HepG2 (cell line): Measurements from ENCODE around the gene GPS2. TPM values are rescaled to one million over a fixed set of nuclear protein-coding genes. Genes with fewer than 3 reads are reported as not detected.

ENCODE experiments used
- JUND ChIP-seq: sonication (generic); formaldehyde crosslinking; IDR thresholded peaks from 2 replicates; pipeline ENCODE4 v1.8.0; 2022; ENCODE audit warnings: mild to moderate bottlenecking, missing genetic modification reagents
- MEIS1 ChIP-seq: sonication (generic); formaldehyde crosslinking; IDR thresholded peaks from 2 replicates; pipeline ENCODE4 v1.9.0; 2021; ENCODE audit warnings: mild to moderate bottlenecking, missing genetic modification reagents, moderate library complexity, borderline replicate concordance
- NFYC ChIP-seq: IDR thresholded peaks from 2 replicates; pipeline ENCODE4 v1.6.1; 2016; ENCODE audit warnings: missing genetic modification reagents, missing compliant biosample characterization
- RFX5 ChIP-seq: IDR thresholded peaks from 2 replicates; pipeline ENCODE4 v1.6.1; 2011; ENCODE audit warnings: low read depth, low read length, improper control_type of control experiment
- TAF15 ChIP-seq: fragments of 200-400 bp; formaldehyde crosslinking; IDR thresholded peaks from one replicate; pipeline ENCODE4 v1.6.1; 2018; ENCODE audit warnings: mild to moderate bottlenecking, low read depth, low read length; ENCODE audit not compliant: poor library complexity, severe bottlenecking
- ZFP90 ChIP-seq: sonication (generic); formaldehyde crosslinking; IDR thresholded peaks from 2 replicates; pipeline ENCODE4 v1.8.0; 2022; ENCODE audit warnings: missing genetic modification reagents, mild to moderate bottlenecking, inconsistent platforms, borderline replicate concordance
- ZNF670 ChIP-seq: sonication (generic); formaldehyde crosslinking; IDR thresholded peaks from 2 replicates; pipeline ENCODE4 v1.8.0; 2022; ENCODE audit warnings: mild to moderate bottlenecking, missing genetic modification reagents, borderline replicate concordance
- ZNF709 ChIP-seq: sonication (generic); formaldehyde crosslinking; IDR thresholded peaks from 2 replicates; pipeline ENCODE4 v1.5.0; 2020; ENCODE audit warnings: mild to moderate bottlenecking, missing genetic modification reagents
- ZNF816 ChIP-seq: sonication (generic); formaldehyde crosslinking; IDR thresholded peaks from 2 replicates; pipeline ENCODE4 v1.8.0; 2022; ENCODE audit warnings: missing genetic modification reagents, mild to moderate bottlenecking, borderline replicate concordance
- polyA plus RNA-seq, 8 experiments: library from polyadenylated mRNA; depleted of rRNA in 3 of 8; stranded (reverse) in 7 of 8; unstranded in 1 of 8; fragments of >200 nt; fragmentation: Illumina TruSeq in 4 of 8; extraction: Trizol in 4 of 8; gene quantifications; 2 replicates each; pipeline versions ENCODE4 v1.2.1 to v1.2.3, GENCODE V29; 2011 to 2016; ENCODE audit warnings: low read depth in 4 of 8, missing spikeins in 1 of 8, mixed read lengths in 1 of 8; ENCODE audit not compliant: insufficient read depth in 1 of 8
- total RNA-seq, 5 experiments: library from RNA; depleted of rRNA; stranded (reverse); fragments of >200 nt; fragmentation: Illumina TruSeq; extraction: Trizol; gene quantifications; 2 replicates each; pipeline ENCODE4 v1.2.3, GENCODE V29; 2016; ENCODE audit warnings: low read depth in 1 of 5
- TF ChIP-seq, protein P1 (sequence below): sonication (generic); formaldehyde crosslinking; IDR thresholded peaks from 2 replicates; pipeline ENCODE4 v1.4.0; 2020; ENCODE audit warnings: missing genetic modification reagents
- TF ChIP-seq, protein P2 (sequence below): sonication (generic); formaldehyde crosslinking; IDR thresholded peaks from 2 replicates; pipeline ENCODE4 v1.8.0; 2022; ENCODE audit warnings: mild to moderate bottlenecking, missing genetic modification reagents
- TF ChIP-seq, protein P3 (sequence below): sonication (generic); formaldehyde crosslinking; IDR thresholded peaks from 2 replicates; pipeline ENCODE4 v1.4.0; 2020; ENCODE audit warnings: mild to moderate bottlenecking, missing genetic modification reagents, borderline replicate concordance
- TF ChIP-seq, protein P4 (sequence below): sonication (generic); formaldehyde crosslinking; IDR thresholded peaks from 2 replicates; pipeline ENCODE4 v1.8.0; 2022; ENCODE audit warnings: mild to moderate bottlenecking, missing genetic modification reagents; ENCODE audit not compliant: insufficient replicate concordance
- TF ChIP-seq, protein P5 (sequence below): sonication (generic); formaldehyde crosslinking; IDR thresholded peaks from 2 replicates; pipeline ENCODE4 v1.5.0; 2020; ENCODE audit warnings: mild to moderate bottlenecking, missing genetic modification reagents
- TF ChIP-seq, protein P6 (sequence below): sonication (generic); formaldehyde crosslinking; IDR thresholded peaks from 2 replicates; pipeline ENCODE4 v1.4.0; 2020; ENCODE audit warnings: missing genetic modification reagents

The GPS2 gene
- total and polyA plus RNA-seq, 2 of the 13 experiments (the other 11 are each of a cell fraction or from before 2014, with no cell fraction given) = 58.0 to 59.4 TPM

DNA sequence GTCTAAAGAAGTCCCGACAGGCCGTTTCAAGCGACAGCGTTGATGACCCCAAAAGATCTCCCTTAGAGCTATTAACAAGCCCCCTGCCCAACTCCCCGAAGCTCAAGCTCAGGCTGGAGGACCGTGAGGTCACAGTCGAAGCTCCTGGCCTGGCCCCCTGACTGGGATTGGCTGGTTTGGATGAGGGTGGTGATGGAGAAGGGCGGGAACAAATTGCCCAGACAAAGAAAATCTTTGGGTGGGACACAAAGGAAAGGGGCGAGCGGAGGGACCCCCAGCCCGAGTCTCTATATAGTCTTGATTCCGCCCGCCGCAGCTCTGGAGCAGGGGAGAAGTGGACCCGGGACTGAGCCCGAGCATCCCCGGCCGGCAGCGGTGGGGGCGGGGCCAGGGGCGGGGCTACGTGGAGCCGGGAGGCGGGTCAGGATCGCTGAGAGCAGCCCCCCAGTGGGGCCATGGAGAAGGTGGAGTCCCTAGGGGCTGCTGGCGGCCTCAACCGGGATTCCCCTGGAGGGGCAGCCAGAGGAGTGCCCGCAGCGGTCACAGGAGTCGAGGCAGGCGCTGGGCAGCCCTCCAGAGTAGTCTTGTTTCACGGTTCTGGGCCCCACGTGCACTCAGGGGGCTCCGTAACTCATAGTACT, 15.0 kb upstream of the GPS2 start (continued):
- TF ChIP-seq ZFP90 = 0 out of 2 replicates have a peak, but pooled peaks have one; percentile 2
- TF ChIP-seq JUND = no peak
- TF ChIP-seq, protein P1, sequence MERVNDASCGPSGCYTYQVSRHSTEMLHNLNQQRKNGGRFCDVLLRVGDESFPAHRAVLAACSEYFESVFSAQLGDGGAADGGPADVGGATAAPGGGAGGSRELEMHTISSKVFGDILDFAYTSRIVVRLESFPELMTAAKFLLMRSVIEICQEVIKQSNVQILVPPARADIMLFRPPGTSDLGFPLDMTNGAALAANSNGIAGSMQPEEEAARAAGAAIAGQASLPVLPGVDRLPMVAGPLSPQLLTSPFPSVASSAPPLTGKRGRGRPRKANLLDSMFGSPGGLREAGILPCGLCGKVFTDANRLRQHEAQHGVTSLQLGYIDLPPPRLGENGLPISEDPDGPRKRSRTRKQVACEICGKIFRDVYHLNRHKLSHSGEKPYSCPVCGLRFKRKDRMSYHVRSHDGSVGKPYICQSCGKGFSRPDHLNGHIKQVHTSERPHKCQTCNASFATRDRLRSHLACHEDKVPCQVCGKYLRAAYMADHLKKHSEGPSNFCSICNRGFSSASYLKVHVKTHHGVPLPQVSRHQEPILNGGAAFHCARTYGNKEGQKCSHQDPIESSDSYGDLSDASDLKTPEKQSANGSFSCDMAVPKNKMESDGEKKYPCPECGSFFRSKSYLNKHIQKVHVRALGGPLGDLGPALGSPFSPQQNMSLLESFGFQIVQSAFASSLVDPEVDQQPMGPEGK = peak; percentile 72; the same call in 1 of the 2 replicates
- TF ChIP-seq, protein P2, sequence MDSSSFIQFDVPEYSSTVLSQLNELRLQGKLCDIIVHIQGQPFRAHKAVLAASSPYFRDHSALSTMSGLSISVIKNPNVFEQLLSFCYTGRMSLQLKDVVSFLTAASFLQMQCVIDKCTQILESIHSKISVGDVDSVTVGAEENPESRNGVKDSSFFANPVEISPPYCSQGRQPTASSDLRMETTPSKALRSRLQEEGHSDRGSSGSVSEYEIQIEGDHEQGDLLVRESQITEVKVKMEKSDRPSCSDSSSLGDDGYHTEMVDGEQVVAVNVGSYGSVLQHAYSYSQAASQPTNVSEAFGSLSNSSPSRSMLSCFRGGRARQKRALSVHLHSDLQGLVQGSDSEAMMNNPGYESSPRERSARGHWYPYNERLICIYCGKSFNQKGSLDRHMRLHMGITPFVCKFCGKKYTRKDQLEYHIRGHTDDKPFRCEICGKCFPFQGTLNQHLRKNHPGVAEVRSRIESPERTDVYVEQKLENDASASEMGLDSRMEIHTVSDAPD = 0 out of 2 replicates have a peak, but pooled peaks have one; percentile 18
- no peak for TF ChIP-seq TAF15
- TF ChIP-seq MEIS1 = no peak
- TF ChIP-seq ZNF670 (CRISPR knock-in tag) = 0 out of 2 replicates have a peak, but pooled peaks have one; percentile 40
- TF ChIP-seq, protein P3, sequence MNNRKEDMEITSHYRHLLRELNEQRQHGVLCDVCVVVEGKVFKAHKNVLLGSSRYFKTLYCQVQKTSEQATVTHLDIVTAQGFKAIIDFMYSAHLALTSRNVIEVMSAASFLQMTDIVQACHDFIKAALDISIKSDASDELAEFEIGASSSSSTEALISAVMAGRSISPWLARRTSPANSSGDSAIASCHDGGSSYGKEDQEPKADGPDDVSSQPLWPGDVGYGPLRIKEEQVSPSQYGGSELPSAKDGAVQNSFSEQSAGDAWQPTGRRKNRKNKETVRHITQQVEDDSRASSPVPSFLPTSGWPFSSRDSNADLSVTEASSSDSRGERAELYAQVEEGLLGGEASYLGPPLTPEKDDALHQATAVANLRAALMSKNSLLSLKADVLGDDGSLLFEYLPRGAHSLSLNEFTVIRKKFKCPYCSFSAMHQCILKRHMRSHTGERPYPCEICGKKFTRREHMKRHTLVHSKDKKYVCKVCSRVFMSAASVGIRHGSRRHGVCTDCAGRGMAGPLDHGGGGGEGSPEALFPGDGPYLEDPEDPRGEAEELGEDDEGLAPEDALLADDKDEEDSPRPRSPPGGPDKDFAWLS = no peak
- 0 out of 2 replicates have a peak, but pooled peaks have one; percentile 53 for TF ChIP-seq ZNF816 (CRISPR knock-in tag)
- TF ChIP-seq, protein P4, sequence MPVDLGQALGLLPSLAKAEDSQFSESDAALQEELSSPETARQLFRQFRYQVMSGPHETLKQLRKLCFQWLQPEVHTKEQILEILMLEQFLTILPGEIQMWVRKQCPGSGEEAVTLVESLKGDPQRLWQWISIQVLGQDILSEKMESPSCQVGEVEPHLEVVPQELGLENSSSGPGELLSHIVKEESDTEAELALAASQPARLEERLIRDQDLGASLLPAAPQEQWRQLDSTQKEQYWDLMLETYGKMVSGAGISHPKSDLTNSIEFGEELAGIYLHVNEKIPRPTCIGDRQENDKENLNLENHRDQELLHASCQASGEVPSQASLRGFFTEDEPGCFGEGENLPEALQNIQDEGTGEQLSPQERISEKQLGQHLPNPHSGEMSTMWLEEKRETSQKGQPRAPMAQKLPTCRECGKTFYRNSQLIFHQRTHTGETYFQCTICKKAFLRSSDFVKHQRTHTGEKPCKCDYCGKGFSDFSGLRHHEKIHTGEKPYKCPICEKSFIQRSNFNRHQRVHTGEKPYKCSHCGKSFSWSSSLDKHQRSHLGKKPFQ (CRISPR knock-in tag) = peak; percentile 61
- TF ChIP-seq RFX5 = no peak
- TF ChIP-seq, protein P5, sequence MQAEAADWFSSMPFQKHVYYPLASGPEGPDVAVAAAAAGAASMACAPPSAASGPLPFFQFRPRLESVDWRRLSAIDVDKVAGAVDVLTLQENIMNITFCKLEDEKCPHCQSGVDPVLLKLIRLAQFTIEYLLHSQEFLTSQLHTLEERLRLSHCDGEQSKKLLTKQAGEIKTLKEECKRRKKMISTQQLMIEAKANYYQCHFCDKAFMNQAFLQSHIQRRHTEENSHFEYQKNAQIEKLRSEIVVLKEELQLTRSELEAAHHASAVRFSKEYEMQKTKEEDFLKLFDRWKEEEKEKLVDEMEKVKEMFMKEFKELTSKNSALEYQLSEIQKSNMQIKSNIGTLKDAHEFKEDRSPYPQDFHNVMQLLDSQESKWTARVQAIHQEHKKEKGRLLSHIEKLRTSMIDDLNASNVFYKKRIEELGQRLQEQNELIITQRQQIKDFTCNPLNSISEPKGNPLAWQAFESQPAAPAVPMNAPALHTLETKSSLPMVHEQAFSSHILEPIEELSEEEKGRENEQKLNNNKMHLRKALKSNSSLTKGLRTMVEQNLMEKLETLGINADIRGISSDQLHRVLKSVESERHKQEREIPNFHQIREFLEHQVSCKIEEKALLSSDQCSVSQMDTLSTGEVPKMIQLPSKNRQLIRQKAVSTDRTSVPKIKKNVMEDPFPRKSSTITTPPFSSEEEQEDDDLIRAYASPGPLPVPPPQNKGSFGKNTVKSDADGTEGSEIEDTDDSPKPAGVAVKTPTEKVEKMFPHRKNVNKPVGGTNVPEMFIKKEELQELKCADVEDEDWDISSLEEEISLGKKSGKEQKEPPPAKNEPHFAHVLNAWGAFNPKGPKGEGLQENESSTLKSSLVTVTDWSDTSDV (CRISPR knock-in tag) = 0 out of 2 replicates have a peak, but pooled peaks have one; percentile 10
- TF ChIP-seq, protein P6, sequence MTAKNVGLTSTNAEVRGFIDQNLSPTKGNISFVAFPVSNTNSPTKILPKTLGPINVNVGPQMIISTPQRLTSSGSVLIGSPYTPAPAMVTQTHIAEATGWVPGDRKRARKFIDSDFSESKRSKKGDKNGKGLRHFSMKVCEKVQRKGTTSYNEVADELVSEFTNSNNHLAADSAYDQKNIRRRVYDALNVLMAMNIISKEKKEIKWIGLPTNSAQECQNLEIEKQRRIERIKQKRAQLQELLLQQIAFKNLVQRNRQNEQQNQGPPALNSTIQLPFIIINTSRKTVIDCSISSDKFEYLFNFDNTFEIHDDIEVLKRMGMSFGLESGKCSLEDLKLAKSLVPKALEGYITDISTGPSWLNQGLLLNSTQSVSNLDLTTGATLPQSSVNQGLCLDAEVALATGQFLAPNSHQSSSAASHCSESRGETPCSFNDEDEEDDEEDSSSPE (CRISPR knock-in tag) = peak; percentile 30; the same call in 1 of the 2 replicates
- peak; percentile 48 for TF ChIP-seq NFYC (CRISPR knock-in tag)
- TF ChIP-seq ZNF709 (CRISPR knock-in tag) = peak; percentile 46; the same call in 1 of the 2 replicates
